SH-SY5Y (cell line): Measurements from ENCODE around the gene PACS2.

Experiments
- GATA2 ChIP-seq: IDR thresholded peaks from 2 replicates; pipeline ENCODE4 v1.6.1; 2011; ENCODE audit warnings: mild to moderate bottlenecking, low read depth, low read length
- GATA3 ChIP-seq: IDR thresholded peaks from 2 replicates; pipeline ENCODE4 v1.6.1; 2011; ENCODE audit warnings: low read depth, mild to moderate bottlenecking, low read length, moderate library complexity

DNA sequence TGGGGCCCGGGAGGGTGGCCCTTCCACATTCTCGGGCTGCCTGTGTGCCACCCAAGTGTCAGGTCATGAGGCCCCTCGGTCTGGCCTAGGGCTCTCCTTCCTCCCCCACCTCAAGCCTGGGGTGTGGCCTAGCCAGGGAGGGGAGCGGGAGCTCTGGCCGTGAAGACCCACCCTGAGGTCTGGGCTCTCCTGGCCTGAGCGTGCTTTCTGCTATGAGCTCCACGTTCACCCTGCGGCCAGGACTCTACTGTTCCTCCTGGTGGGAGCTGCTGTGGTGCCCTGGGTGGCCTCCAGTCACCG is 12.0 kb downstream of the PACS2 start:
- no peak for TF ChIP-seq GATA3
- no peak for TF ChIP-seq GATA2
